ENCODE measurements around the gene UBE2U. TPM values are rescaled to one million over a fixed set of nuclear protein-coding genes. Genes with fewer than 3 reads are reported as not detected.

The UBE2U gene
- total RNA-seq, 1 donor, result not detected

- no peak for DNase-seq (ENCODE audit: low read depth)
- no peak overlapping the region for H3K4me3 ChIP-seq (ENCODE audit: low read depth, low read length)
- TF ChIP-seq, protein P1, sequence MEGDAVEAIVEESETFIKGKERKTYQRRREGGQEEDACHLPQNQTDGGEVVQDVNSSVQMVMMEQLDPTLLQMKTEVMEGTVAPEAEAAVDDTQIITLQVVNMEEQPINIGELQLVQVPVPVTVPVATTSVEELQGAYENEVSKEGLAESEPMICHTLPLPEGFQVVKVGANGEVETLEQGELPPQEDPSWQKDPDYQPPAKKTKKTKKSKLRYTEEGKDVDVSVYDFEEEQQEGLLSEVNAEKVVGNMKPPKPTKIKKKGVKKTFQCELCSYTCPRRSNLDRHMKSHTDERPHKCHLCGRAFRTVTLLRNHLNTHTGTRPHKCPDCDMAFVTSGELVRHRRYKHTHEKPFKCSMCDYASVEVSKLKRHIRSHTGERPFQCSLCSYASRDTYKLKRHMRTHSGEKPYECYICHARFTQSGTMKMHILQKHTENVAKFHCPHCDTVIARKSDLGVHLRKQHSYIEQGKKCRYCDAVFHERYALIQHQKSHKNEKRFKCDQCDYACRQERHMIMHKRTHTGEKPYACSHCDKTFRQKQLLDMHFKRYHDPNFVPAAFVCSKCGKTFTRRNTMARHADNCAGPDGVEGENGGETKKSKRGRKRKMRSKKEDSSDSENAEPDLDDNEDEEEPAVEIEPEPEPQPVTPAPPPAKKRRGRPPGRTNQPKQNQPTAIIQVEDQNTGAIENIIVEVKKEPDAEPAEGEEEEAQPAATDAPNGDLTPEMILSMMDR (IDR thresholded peaks at IDR 0.05; ENCODE audit: insufficient read depth, low read depth, low read length), result no peak
Observed at GRCh38 chr1:64293820-64294219, 90.4 kb downstream of the UBE2U start.

- no peak for DNase-seq (ENCODE audit: low read depth)
- H3K4me3 ChIP-seq (ENCODE audit: low read depth, low read length), result no peak overlapping the region
- TF ChIP-seq, protein P1 (IDR thresholded peaks at IDR 0.05; ENCODE audit: insufficient read depth, low read depth, low read length), result no peak
Observed at GRCh38 chr1:64295136-64295535, 91.7 kb downstream of the UBE2U start.

DNA sequence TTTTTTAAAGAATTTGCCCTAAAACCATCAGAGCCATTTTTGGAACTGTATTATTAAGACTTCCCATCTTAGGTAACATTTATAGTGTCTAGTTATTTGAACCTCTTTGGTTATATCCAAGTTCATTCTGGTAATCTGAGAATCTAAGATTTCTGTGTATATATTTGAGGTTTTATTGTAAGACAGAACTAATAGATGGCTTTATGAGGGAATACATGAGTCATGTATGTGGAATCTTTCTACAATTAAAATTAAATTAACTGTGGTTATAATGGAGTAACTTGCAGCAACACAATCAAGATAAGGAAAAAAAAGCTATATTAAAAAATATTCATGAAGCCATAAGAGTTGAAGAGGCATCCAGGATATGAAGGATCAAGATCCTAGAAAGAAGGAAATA is 92.1 kb downstream of the UBE2U start:
- peak; percentile 13 for DNase-seq (ENCODE audit: low read depth)

GRCh38 chr1:64296459-64296858 is 93.0 kb downstream of the UBE2U start:
- no peak overlapping the region for H3K4me3 ChIP-seq (ENCODE audit: low read depth, low read length)
- no peak for DNase-seq (ENCODE audit: low read depth)
- TF ChIP-seq, protein P1 (IDR thresholded peaks at IDR 0.05; ENCODE audit: insufficient read depth, low read depth, low read length), result no peak

More for the DNA sequence above, 92.1 kb downstream of the UBE2U start:
- TF ChIP-seq, protein P1 (IDR thresholded peaks at IDR 0.05; ENCODE audit: insufficient read depth, low read depth, low read length), result no peak
- H3K4me3 ChIP-seq (ENCODE audit: low read depth, low read length), result no peak overlapping the region

- H3K4me3 ChIP-seq (ENCODE audit: low read depth, low read length), result no peak overlapping the region
- DNase-seq (ENCODE audit: low read depth), result no peak
- TF ChIP-seq, protein P1 (IDR thresholded peaks at IDR 0.05; ENCODE audit: insufficient read depth, low read depth, low read length), result no peak
Observed at GRCh38 chr1:64302194-64302593, 98.8 kb downstream of the UBE2U start.

- TF ChIP-seq, protein P1 (IDR thresholded peaks at IDR 0.05; ENCODE audit: insufficient read depth, low read depth, low read length), result no peak
- peak; percentile 8 for DNase-seq (ENCODE audit: low read depth)
Observed at GRCh38 chr1:64302971-64303370, 99.5 kb downstream of the UBE2U start.

GRCh38 chr1:64304823-64305222 is 101.4 kb downstream of the UBE2U start:
- TF ChIP-seq, protein P1 (IDR thresholded peaks at IDR 0.05; ENCODE audit: insufficient read depth, low read depth, low read length), result no peak
- no peak for DNase-seq (ENCODE audit: low read depth)
- no peak overlapping the region for H3K4me3 ChIP-seq (ENCODE audit: low read depth, low read length)

More at GRCh38 chr1:64302971-64303370, 99.5 kb downstream of the UBE2U start:
- no peak overlapping the region for H3K4me3 ChIP-seq (ENCODE audit: low read depth, low read length)
